GM12864 (cell line): ENCODE data around the gene GALNT9.

Experiments used
- DNase-seq: peaks from one replicate; pipeline ENCODE4 v3.0.0-alpha.2; 2011; ENCODE audit warnings: low read depth
- H3K4me3 ChIP-seq: 2 replicates; pipeline ENCODE4 v1.5.1; 2011; ENCODE audit warnings: mild to moderate bottlenecking, low read depth, low read length, control low read depth
- TF ChIP-seq, protein P1 (sequence below): IDR thresholded peaks from 2 replicates; pipeline ENCODE4 v1.5.1; 2011; ENCODE audit warnings: low read depth, mild to moderate bottlenecking, moderate library complexity, low read length, control low read depth, inconsistent platforms; ENCODE audit errors: missing control alignments

Gene GALNT9

DNA sequence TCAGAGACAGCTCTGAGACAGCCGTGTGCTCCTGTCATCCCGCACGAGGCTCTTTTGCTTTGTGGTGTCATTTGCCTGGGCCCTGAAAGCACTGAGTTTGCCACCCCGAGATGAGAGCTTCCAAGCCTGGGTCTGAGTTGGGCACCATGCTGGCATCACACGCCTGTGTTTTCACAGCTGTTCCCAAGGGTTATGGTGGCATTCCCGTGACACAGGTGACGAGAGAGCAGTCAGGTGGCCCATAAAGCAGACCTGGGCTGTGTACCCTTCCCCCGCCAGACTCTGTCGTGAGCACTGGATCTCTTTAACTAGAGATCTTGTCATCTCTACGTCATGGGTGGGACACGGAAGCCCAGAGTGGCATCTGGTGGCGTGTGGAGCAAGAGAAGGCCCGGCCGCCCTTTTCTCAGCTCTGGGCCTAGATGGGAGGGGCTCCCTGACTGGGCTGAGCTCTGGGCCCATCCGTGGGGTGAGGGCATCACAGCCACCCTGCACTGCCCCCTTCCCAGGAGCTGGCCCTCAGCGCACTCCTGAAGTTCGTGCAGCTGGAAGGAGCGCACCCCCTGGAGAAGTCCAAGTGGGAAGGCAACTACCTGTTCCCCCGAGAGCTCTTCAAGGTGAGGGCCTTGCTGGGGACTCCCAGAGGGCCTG lies 182.5 kb downstream of the GALNT9 start:
- H3K4me3 ChIP-seq: no peak overlapping the region
- TF ChIP-seq, protein P1, sequence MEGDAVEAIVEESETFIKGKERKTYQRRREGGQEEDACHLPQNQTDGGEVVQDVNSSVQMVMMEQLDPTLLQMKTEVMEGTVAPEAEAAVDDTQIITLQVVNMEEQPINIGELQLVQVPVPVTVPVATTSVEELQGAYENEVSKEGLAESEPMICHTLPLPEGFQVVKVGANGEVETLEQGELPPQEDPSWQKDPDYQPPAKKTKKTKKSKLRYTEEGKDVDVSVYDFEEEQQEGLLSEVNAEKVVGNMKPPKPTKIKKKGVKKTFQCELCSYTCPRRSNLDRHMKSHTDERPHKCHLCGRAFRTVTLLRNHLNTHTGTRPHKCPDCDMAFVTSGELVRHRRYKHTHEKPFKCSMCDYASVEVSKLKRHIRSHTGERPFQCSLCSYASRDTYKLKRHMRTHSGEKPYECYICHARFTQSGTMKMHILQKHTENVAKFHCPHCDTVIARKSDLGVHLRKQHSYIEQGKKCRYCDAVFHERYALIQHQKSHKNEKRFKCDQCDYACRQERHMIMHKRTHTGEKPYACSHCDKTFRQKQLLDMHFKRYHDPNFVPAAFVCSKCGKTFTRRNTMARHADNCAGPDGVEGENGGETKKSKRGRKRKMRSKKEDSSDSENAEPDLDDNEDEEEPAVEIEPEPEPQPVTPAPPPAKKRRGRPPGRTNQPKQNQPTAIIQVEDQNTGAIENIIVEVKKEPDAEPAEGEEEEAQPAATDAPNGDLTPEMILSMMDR: no peak
- no peak for DNase-seq
